Ishikawa (cell line): ENCODE results near the gene MED26.
A peak's percentile ranks its signal among the peaks of the same experiment; 100 is the strongest.

Experiments
- CREB1 ChIP-seq: IDR thresholded peaks from 2 replicates; pipeline ENCODE4 v1.6.1; 2012; ENCODE audit warnings: low read depth
- EP300 ChIP-seq: IDR thresholded peaks from 2 replicates; pipeline ENCODE4 v1.6.1; 2012; ENCODE audit warnings: borderline replicate concordance
- NFIC ChIP-seq: IDR thresholded peaks from 2 replicates; pipeline ENCODE4 v1.6.1; 2012
- RAD21 ChIP-seq: IDR thresholded peaks from 2 replicates; pipeline ENCODE4 v1.6.1; 2012; ENCODE audit warnings: low read depth
- TAF1 ChIP-seq: IDR thresholded peaks from 2 replicates; pipeline ENCODE4 v1.6.1; 2012; ENCODE audit warnings: low read depth, mild to moderate bottlenecking
- YY1 ChIP-seq: IDR thresholded peaks from 2 replicates; pipeline ENCODE4 v1.6.1; 2012; ENCODE audit warnings: low read depth
- ZBTB7A ChIP-seq: IDR thresholded peaks from 2 replicates; pipeline ENCODE4 v1.6.1; 2012; ENCODE audit warnings: low read depth
- TF ChIP-seq, protein P1 (sequence below): IDR thresholded peaks from 2 replicates; pipeline ENCODE4 v1.6.1; 2012; ENCODE audit warnings: low read depth, mild to moderate bottlenecking
- TF ChIP-seq, protein P2 (sequence below): IDR thresholded peaks from 2 replicates; pipeline ENCODE4 v1.6.1; 2012
- TF ChIP-seq, protein P3 (sequence below): IDR thresholded peaks from 2 replicates; pipeline ENCODE4 v1.6.1; 2012

DNA sequence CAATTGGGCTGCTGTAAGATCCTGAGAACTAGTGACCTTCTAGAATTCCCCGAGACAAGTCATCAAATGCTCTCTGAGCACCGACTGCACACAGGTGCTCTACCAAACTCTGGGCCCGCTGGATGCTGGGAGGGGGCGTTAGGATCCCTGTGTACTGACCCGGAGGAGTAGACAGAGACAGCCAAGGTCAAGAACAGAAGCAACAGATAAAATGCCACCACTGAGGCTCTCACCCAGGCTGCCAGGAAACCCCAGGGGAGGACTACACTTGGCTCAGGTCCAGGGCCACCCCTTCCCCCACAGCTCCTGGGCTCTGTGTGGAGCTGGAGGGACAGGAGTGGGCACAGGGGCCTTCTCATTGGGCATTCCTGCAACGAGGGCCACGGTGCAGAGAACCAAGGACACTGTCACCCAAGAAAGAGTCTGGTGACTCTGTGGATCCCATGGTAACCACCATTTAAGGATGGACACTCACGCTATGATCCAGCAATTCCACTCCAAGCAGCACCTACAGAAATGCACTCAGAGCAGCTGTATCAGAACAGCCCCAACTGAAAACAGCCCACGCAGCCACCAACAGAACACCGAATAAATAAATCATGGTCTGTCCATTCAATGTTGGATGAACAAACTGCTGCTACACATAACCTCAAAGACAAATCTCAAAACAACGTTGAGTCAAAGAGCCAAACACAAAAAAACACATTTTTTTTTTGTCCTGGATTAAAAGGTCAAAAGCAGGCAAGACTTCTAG, 39.0 kb downstream of the MED26 start:
- peak; percentile 65 for TF ChIP-seq NFIC
- TF ChIP-seq CREB1, result no peak
- no peak for TF ChIP-seq RAD21
- TF ChIP-seq TAF1, result no peak
- no peak for TF ChIP-seq YY1
- no peak for TF ChIP-seq EP300
- TF ChIP-seq, protein P1, sequence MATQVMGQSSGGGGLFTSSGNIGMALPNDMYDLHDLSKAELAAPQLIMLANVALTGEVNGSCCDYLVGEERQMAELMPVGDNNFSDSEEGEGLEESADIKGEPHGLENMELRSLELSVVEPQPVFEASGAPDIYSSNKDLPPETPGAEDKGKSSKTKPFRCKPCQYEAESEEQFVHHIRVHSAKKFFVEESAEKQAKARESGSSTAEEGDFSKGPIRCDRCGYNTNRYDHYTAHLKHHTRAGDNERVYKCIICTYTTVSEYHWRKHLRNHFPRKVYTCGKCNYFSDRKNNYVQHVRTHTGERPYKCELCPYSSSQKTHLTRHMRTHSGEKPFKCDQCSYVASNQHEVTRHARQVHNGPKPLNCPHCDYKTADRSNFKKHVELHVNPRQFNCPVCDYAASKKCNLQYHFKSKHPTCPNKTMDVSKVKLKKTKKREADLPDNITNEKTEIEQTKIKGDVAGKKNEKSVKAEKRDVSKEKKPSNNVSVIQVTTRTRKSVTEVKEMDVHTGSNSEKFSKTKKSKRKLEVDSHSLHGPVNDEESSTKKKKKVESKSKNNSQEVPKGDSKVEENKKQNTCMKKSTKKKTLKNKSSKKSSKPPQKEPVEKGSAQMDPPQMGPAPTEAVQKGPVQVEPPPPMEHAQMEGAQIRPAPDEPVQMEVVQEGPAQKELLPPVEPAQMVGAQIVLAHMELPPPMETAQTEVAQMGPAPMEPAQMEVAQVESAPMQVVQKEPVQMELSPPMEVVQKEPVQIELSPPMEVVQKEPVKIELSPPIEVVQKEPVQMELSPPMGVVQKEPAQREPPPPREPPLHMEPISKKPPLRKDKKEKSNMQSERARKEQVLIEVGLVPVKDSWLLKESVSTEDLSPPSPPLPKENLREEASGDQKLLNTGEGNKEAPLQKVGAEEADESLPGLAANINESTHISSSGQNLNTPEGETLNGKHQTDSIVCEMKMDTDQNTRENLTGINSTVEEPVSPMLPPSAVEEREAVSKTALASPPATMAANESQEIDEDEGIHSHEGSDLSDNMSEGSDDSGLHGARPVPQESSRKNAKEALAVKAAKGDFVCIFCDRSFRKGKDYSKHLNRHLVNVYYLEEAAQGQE, result no peak
- TF ChIP-seq, protein P2, sequence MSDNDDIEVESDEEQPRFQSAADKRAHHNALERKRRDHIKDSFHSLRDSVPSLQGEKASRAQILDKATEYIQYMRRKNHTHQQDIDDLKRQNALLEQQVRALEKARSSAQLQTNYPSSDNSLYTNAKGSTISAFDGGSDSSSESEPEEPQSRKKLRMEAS, result no peak
- no peak for TF ChIP-seq ZBTB7A
- TF ChIP-seq, protein P3, sequence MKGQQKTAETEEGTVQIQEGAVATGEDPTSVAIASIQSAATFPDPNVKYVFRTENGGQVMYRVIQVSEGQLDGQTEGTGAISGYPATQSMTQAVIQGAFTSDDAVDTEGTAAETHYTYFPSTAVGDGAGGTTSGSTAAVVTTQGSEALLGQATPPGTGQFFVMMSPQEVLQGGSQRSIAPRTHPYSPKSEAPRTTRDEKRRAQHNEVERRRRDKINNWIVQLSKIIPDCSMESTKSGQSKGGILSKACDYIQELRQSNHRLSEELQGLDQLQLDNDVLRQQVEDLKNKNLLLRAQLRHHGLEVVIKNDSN, result no peak
